BLaER1 treated with 17β-estradiol and CSF1 and Interleukin-3, amounts not matched to agents 10 nM and 100 nM (cell line): ENCODE measurements around the gene TRAK2.

Experiments
- H3K27ac ChIP-seq, 11 experiments: shearing (Covaris generic); formaldehyde crosslinking; 2 replicates each; pipeline ENCODE4 v1.8.1; 2022
- H3K27me3 ChIP-seq, 11 experiments: shearing (Covaris generic); formaldehyde crosslinking; 2 replicates each; pipeline ENCODE4 v1.8.1; 2022
- H3K36me3 ChIP-seq, 11 experiments: shearing (Covaris generic); formaldehyde crosslinking; 2 replicates each; pipeline ENCODE4 v1.8.1; 2022
- H3K4me1 ChIP-seq, 10 experiments: shearing (Covaris generic); formaldehyde crosslinking; 2 replicates each; pipeline ENCODE4 v1.8.1; 2022
- H3K4me2 ChIP-seq, 11 experiments: shearing (Covaris generic); formaldehyde crosslinking; 2 replicates each; pipeline ENCODE4 v1.8.1; 2022
- H3K4me3 ChIP-seq, 10 experiments: shearing (Covaris generic); formaldehyde crosslinking; 2 replicates each; pipeline ENCODE4 v1.8.1; 2022
- H3K9ac ChIP-seq, 11 experiments: shearing (Covaris generic); formaldehyde crosslinking; 2 replicates each; pipeline ENCODE4 v1.8.1; 2022
- H3K9me3 ChIP-seq, 11 experiments: shearing (Covaris generic); formaldehyde crosslinking; replicated peaks in 1 of 11; 2 replicates each; pipeline ENCODE4 v1.8.1; 2022
- H4K20me1 ChIP-seq, 11 experiments: shearing (Covaris generic); formaldehyde crosslinking; 2 replicates each; pipeline ENCODE4 v1.8.1; 2022
- Cebpa-rat ChIP-seq, 11 experiments: shearing (Covaris generic); IDR thresholded peaks; 2 replicates each; pipeline ENCODE4 v1.8.1; 2022

The TRAK2 gene

DNA sequence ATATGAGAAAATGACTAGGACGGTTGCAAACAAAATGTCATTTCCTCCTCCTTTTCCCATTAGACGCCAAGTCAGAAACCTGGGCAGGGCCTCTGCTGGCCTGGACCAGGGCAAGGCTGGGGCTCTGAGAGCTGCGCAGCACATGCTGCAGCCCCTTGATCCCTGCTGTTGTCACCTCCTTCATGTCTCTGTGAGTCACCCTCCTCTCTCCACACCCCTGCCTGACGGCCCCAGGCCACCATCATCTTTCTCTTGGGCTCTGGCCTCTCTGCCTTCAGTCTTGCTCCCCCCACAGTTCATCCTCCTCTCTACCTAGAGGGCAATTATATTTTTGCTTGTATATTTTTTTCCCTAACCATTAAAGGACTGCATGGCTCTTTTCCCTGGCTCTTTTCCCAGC, 104.1 kb downstream of the TRAK2 start:
- H3K36me3 ChIP-seq, result peaks cover 0 to 32% (median 0%) of the 10 kb centered on the region in 11 experiments; a peak in 4 of 22 replicates
- H3K27ac ChIP-seq, result no peak overlapping the region
- no peaks in the 10 kb centered on the region for H4K20me1 ChIP-seq
- H3K4me2 ChIP-seq, result no peak overlapping the region
- no peak overlapping the region for H3K4me3 ChIP-seq
- no peak overlapping the region for H3K9ac ChIP-seq
- H3K9me3 ChIP-seq, result no peaks in the 10 kb centered on the region
- peaks cover 0 to 5% (median 0%) of the 10 kb centered on the region in 10 experiments; a peak in 4 of 20 replicates for H3K4me1 ChIP-seq
- no peaks in the 10 kb centered on the region for H3K27me3 ChIP-seq
- TF ChIP-seq Cebpa-rat (IDR thresholded peaks at IDR 0.05), result no peak

DNA sequence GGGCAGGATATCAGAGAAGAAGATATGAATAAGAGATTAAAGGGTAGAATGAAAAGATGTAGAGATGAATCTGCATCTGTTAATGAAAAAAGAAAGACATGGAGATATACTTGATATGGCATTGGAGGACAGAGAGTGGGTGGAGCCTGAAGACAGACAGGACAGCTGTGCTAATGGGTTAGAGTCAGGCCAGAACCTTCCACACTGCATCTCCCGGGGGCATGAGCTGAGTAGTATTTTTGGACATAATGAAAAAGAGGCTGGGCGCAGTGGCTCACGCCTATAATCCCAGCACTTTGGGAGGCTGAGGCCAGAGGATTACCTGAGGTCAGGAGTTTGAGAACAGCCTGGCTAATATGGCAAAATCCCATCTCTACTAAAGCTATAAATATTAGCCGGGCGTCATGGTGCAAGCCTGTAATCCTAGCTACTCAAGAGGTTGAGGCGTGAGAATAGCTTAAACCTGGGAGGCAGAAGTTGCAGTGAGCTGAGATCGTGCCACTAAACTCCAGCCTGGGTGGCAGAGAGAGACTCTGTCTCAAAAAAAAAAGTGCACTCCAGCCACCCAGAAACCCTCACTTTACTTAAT, 105.5 kb downstream of the TRAK2 start:
- Histone ChIP-seq H4K20me1 (no peaks in the 10 kb centered on the region), H3K36me3 (peaks cover 0 to 30% (median 0%) of the 10 kb centered on the region in 11 experiments; a peak in 4 of 22 replicates), H3K4me2 (no peak overlapping the region), H3K27me3 (no peaks in the 10 kb centered on the region), H3K4me1 (peaks cover 0 to 5% (median 0%) of the 10 kb centered on the region in 10 experiments; a peak in 4 of 20 replicates), H3K9me3 (peaks cover 0 to 4% (median 4%) of the 10 kb centered on the region in 11 experiments; a peak in 11 of 22 replicates), H3K4me3 (no peak overlapping the region), H3K27ac (no peak overlapping the region), H3K9ac (no peak overlapping the region)
- TF ChIP-seq Cebpa-rat (IDR thresholded peaks at IDR 0.05), result no peak

DNA sequence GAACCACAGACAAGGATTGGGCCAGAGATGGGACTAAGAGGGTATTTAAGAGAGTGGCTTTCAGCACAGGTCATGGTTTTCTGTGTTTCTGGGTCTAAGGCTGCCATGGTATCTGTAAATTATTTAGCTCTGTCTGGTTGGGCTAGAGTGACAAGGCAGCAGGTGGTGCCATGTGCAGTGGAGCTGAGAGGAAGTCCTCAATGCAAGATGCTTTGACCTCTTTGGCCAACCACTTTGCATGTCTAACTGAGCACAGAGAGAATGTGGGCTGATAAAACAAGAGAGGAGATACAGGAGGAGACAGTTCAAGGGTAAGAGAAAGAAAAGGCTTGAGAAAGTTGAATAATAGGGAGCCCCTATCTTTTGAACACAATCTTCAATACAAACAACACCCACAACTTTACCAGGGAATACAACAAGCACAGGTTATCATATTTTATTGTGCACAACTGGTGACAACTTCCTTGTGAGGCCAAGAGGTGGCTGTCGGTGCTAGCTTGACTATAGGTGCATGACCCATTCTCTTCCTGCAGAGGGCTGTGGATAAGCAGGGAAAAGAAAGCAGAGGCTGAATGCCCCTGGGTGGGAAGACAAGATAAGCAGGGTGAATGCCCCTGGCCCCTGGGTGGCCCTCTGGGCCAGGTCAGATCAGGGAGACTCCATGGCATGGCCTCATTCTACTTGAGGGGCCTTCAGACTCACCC, 106.4 kb downstream of the TRAK2 start:
- no peaks in the 10 kb centered on the region for H3K27me3 ChIP-seq
- H3K4me3 ChIP-seq, result no peak overlapping the region
- no peak overlapping the region for H3K27ac ChIP-seq
- peak overlapping the region in 1 of 11 experiments; percentile 13; a peak in 1 of 22 replicates for H3K4me2 ChIP-seq
- TF ChIP-seq Cebpa-rat (IDR thresholded peaks at IDR 0.05), result no peak
- H3K36me3 ChIP-seq, result peaks cover 0 to 29% (median 0%) of the 10 kb centered on the region in 11 experiments; a peak in 5 of 22 replicates
- no peak overlapping the region for H3K9ac ChIP-seq
- H3K4me1 ChIP-seq, result peaks cover 0 to 5% (median 0%) of the 10 kb centered on the region in 10 experiments; a peak in 4 of 20 replicates
- no peaks in the 10 kb centered on the region for H4K20me1 ChIP-seq
- peaks cover 2 to 11% (median 8%) of the 10 kb centered on the region in 11 experiments; a peak in 19 of 22 replicates for H3K9me3 ChIP-seq

DNA sequence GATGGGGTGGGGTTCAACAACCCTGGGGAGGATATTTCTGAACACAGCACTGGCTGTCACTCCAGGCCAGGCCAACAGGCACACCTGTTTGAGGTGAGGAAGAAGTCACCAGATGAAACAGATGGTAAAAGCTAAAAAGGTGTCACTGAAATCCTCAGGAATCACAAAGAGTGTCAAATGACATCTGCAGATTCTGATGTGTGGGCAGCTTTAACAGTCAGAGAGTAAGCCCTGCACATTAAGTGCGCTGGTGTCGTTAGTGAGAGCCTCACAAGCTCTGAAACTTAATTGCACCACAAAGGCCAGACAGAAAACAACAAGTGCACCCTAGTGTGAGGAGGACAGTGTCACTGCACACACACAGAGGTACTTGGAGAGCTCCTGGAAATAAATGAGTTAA, 107.7 kb downstream of the TRAK2 start:
- H3K4me1 ChIP-seq, result peaks cover 0 to 5% (median 0%) of the 10 kb centered on the region in 10 experiments; a peak in 4 of 20 replicates
- no peak overlapping the region for H3K4me3 ChIP-seq
- peaks cover 6 to 15% (median 12%) of the 10 kb centered on the region in 11 experiments; a peak in 20 of 22 replicates for H3K9me3 ChIP-seq
- H3K9ac ChIP-seq, result no peak overlapping the region
- H3K27ac ChIP-seq, result no peak overlapping the region
- no peaks in the 10 kb centered on the region for H3K27me3 ChIP-seq
- no peaks in the 10 kb centered on the region for H4K20me1 ChIP-seq
- no peak for TF ChIP-seq Cebpa-rat (IDR thresholded peaks at IDR 0.05)
- H3K4me2 ChIP-seq, result no peak overlapping the region
- peaks cover 0 to 28% (median 0%) of the 10 kb centered on the region in 11 experiments; a peak in 5 of 22 replicates for H3K36me3 ChIP-seq

DNA sequence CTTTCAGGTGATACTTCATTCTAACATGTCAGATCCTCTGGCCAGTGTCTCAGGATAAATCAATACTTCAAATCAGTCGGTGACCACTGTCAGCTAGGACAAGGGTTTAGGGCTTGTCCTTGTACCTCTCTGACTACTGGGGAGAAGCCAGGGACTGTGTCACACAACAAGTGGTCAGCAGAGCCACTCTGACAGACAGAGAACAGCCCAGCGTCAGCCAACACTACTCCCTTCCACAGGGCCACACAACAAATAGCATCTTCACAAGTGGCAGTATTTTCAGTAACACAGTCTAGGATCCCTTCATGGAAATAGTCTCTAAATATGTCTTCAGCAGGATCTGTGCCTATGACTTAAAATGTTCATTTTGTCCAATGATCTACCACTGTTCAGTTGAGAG, 108.3 kb downstream of the TRAK2 start:
- Histone ChIP-seq H3K27me3 (no peaks in the 10 kb centered on the region), H3K27ac (no peak overlapping the region), H3K9ac (no peak overlapping the region), H3K4me2 (no peak overlapping the region), H3K4me3 (no peak overlapping the region), H4K20me1 (no peaks in the 10 kb centered on the region), H3K9me3 (peaks cover 6 to 15% (median 12%) of the 10 kb centered on the region in 11 experiments; a peak in 20 of 22 replicates), H3K4me1 (peaks cover 0 to 5% (median 0%) of the 10 kb centered on the region in 10 experiments; a peak in 4 of 20 replicates), H3K36me3 (peaks cover 0 to 28% (median 0%) of the 10 kb centered on the region in 11 experiments; a peak in 5 of 22 replicates)
- no peak for TF ChIP-seq Cebpa-rat (IDR thresholded peaks at IDR 0.05)

DNA sequence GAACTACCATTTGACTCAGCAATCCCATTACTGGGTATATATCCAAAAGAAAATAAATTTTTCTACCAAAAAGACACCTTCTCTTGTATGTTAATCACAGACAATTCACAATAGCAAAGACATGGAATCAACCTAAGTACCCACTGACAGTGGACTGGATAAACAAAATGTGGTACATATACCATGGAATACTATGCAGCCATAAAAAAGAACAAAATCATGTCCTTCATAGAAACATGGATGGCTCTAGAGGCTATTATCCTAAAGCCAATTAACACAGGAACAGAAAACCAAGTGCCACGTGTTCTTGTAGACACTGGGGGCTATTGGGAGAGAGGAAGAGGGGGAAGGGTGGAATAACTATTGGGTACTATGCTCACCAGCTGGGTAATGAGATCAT, 121.8 kb downstream of the TRAK2 start:
- Histone ChIP-seq H4K20me1 (no peaks in the 10 kb centered on the region), H3K27me3 (no peaks in the 10 kb centered on the region), H3K27ac (no peak overlapping the region), H3K9ac (no peak overlapping the region), H3K9me3 (peaks cover 17 to 41% (median 20%) of the 10 kb centered on the region in 11 experiments; a peak in 20 of 22 replicates), H3K4me1 (peaks cover 0 to 4% (median 0%) of the 10 kb centered on the region in 10 experiments; a peak in 1 of 20 replicates), H3K4me3 (no peak overlapping the region), H3K36me3 (no peaks in the 10 kb centered on the region; a peak in 1 of 22 replicates), H3K4me2 (no peak overlapping the region)
- TF ChIP-seq Cebpa-rat (IDR thresholded peaks at IDR 0.05), result no peak

DNA sequence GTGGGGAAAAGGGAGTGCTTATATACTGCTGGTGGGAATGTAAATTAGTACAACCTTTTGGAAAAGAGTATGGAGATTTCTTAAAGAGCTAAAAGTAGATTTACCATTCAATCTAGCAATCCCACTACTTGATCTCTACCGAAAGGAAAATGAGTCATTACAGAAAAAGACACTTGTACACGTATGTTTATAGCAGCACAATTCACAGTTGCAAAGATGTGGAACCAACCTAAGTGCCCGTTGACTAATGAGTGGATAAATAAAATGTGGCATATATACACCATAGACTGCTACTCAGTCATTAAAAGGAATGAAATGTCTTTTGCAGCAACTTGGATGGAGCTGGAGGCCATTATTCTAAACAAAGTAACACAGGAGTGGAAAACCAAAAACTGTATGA, 123.6 kb downstream of the TRAK2 start:
- Histone ChIP-seq H3K9ac (no peak overlapping the region), H3K9me3 (peaks cover 25 to 52% (median 35%) of the 10 kb centered on the region in 11 experiments), H3K4me2 (no peak overlapping the region), H3K4me3 (no peak overlapping the region), H3K36me3 (peaks cover 0 to 8% (median 0%) of the 10 kb centered on the region in 11 experiments; a peak in 2 of 22 replicates), H3K27me3 (no peaks in the 10 kb centered on the region), H3K27ac (no peak overlapping the region), H4K20me1 (no peaks in the 10 kb centered on the region), H3K4me1 (peaks cover 0 to 4% (median 0%) of the 10 kb centered on the region in 10 experiments; a peak in 1 of 20 replicates)
- TF ChIP-seq Cebpa-rat (IDR thresholded peaks at IDR 0.05), result no peak
